Neural progenitor cell (in vitro differentiated cells): ENCODE data around the gene DAP. TPM values are rescaled to one million over a fixed set of nuclear protein-coding genes. Genes with fewer than 3 reads are reported as not detected.

ENCODE experiments used
- DNase-seq: peaks from one replicate; pipeline ENCODE4 v3.0.0-alpha.2; 2016; ENCODE audit warnings: low spot score
- H2AFZ ChIP-seq: fragments of 200-600 bp; sonication (generic); replicated peaks from 2 replicates; pipeline ENCODE4 v1.6.1; 2016; ENCODE audit warnings: antibody characterized with exemption
- H3F3A ChIP-seq: fragments of 200-600 bp; sonication (generic); 2 replicates; pipeline ENCODE4 v1.6.1; 2016; ENCODE audit warnings: antibody characterized with exemption, low read depth
- H3K27ac ChIP-seq: fragments of 200-600 bp; sonication (generic); 2 replicates; pipeline ENCODE4 v1.5.1; 2016; ENCODE audit warnings: mild to moderate bottlenecking
- H3K27me3 ChIP-seq: fragments of 200-600 bp; sonication (generic); 2 replicates; pipeline ENCODE4 v1.6.1; 2016; ENCODE audit warnings: mild to moderate bottlenecking, moderate library complexity
- H3K36me3 ChIP-seq: fragments of 200-600 bp; sonication (generic); 2 replicates; pipeline ENCODE4 v1.5.1; 2016
- H3K4me1 ChIP-seq: fragments of 200-600 bp; sonication (generic); 2 replicates; pipeline ENCODE4 v1.6.1; 2016; ENCODE audit warnings: mixed run types
- H3K4me2 ChIP-seq: fragments of 200-600 bp; sonication (generic); 2 replicates; pipeline ENCODE4 v1.6.1; 2016
- H3K4me3 ChIP-seq: fragments of 200-600 bp; sonication (generic); 2 replicates; pipeline ENCODE4 v1.5.1; 2016
- H3K79me2 ChIP-seq: fragments of 200-600 bp; sonication (generic); 2 replicates; pipeline ENCODE4 v1.6.1; 2016; ENCODE audit warnings: low read depth
- H3K9ac ChIP-seq: fragments of 200-600 bp; sonication (generic); 2 replicates; pipeline ENCODE4 v1.6.1; 2016
- H3K9me3 ChIP-seq: fragments of 200-600 bp; sonication (generic); 2 replicates; pipeline ENCODE4 v1.5.1; 2016; ENCODE audit warnings: low read depth
- H4K20me1 ChIP-seq: fragments of 200-600 bp; sonication (generic); 2 replicates; pipeline ENCODE4 v1.6.1; 2016; ENCODE audit warnings: low read depth
- H3K27ac Mint-ChIP-seq: 3 replicates; pipeline ENCODE4 v1.8.0; 2021; ENCODE audit warnings: mixed read lengths
- H3K27me3 Mint-ChIP-seq: 2 replicates; pipeline ENCODE4 v1.8.0; 2022; ENCODE audit warnings: low read depth, mild to moderate bottlenecking, inconsistent platforms, moderate library complexity, mixed read lengths; ENCODE audit not compliant: insufficient read depth
- H3K36me3 Mint-ChIP-seq: 3 replicates; pipeline ENCODE4 v1.8.0; 2021; ENCODE audit warnings: mixed read lengths
- H3K4me1 Mint-ChIP-seq: 3 replicates; pipeline ENCODE4 v1.8.0; 2021; ENCODE audit warnings: mixed read lengths
- H3K4me3 Mint-ChIP-seq: 3 replicates; pipeline ENCODE4 v1.8.0; 2021; ENCODE audit warnings: mild to moderate bottlenecking, moderate library complexity, mixed read lengths
- H3K9me3 Mint-ChIP-seq: 3 replicates; pipeline ENCODE4 v1.8.0; 2020; ENCODE audit warnings: mixed read lengths
- CTCF ChIP-seq: fragments of 200-600 bp; sonication (generic); IDR thresholded peaks from 2 replicates; pipeline ENCODE4 v1.5.1; 2017; ENCODE audit warnings: antibody characterized with exemption, mild to moderate bottlenecking
- EZH2 ChIP-seq: fragments of 200-600 bp; sonication (generic); IDR thresholded peaks from 2 replicates; pipeline ENCODE4 v1.6.1; 2017; ENCODE audit warnings: antibody characterized with exemption, mild to moderate bottlenecking, moderate library complexity
- EZH2phosphoT487 ChIP-seq: fragments of 200-600 bp; sonication (generic); IDR thresholded peaks from 2 replicates; pipeline ENCODE4 v1.6.1; 2017; ENCODE audit warnings: antibody characterized with exemption
- small RNA-seq: library from RNA; depleted of rRNA; stranded (forward); fragments of <200 nt; gene quantifications from one replicate; pipeline ENCODE3, GENCODE V24; 2015
- total RNA-seq: library from RNA; depleted of rRNA; stranded (reverse); fragments of >200 nt; gene quantifications from 2 replicates; pipeline ENCODE4 v1.2.3, GENCODE V29; 2015; ENCODE audit warnings: low replicate concordance

The DAP gene
- total RNA-seq, 1 donor from 2014 or later, result 12.2 TPM

GRCh38 chr5:10630126-10630525 lies 130.9 kb downstream of the DAP start:
- H4K20me1 ChIP-seq, result no peaks in the 10 kb centered on the region
- Mint-ChIP-seq H3K4me3 (no peak overlapping the region), H3K27me3 (peaks cover 13% of the 10 kb centered on the region), H3K27ac (no peak overlapping the region), H3K36me3 (no peaks in the 10 kb centered on the region), H3K9me3 (no peaks in the 10 kb centered on the region), H3K4me1 (peaks cover 40% of the 10 kb centered on the region)
- no peak for DNase-seq
- H3K9ac ChIP-seq, result no peak overlapping the region
- H3K79me2 ChIP-seq, result no peaks in the 10 kb centered on the region
- H3K4me1 ChIP-seq, result peaks cover 16% of the 10 kb centered on the region
- no peaks in the 10 kb centered on the region for H3K27me3 ChIP-seq
- H3K9me3 ChIP-seq, result no peaks in the 10 kb centered on the region
- no peaks in the 10 kb centered on the region for H3K36me3 ChIP-seq
- H3F3A ChIP-seq, result peaks cover 6% of the 10 kb centered on the region
- no peak overlapping the region for H3K4me2 ChIP-seq
- no peak overlapping the region for H3K27ac ChIP-seq
- TF ChIP-seq CTCF (no peak), EZH2phosphoT487 (no peak), EZH2 (no peak)
- H3K4me3 ChIP-seq, result no peak overlapping the region
- H2AFZ ChIP-seq, result no peak overlapping the region

GRCh38 chr5:10629682-10630081 lies 131.4 kb downstream of the DAP start:
- H3K4me3 ChIP-seq, result no peak overlapping the region
- H2AFZ ChIP-seq, result no peak overlapping the region
- no peak overlapping the region for H3K4me3 Mint-ChIP-seq
- H3K79me2 ChIP-seq, result no peaks in the 10 kb centered on the region
- no peaks in the 10 kb centered on the region for H3K36me3 Mint-ChIP-seq
- DNase-seq, result no peak
- no peaks in the 10 kb centered on the region for H3K9me3 Mint-ChIP-seq
- H3K4me1 Mint-ChIP-seq, result peaks cover 36% of the 10 kb centered on the region
- no peak overlapping the region for H3K27ac ChIP-seq
- H3K36me3 ChIP-seq, result no peaks in the 10 kb centered on the region
- H4K20me1 ChIP-seq, result no peaks in the 10 kb centered on the region
- no peaks in the 10 kb centered on the region for H3K9me3 ChIP-seq
- no peak overlapping the region for H3K4me2 ChIP-seq
- H3K27me3 Mint-ChIP-seq, result peaks cover 10% of the 10 kb centered on the region
- TF ChIP-seq EZH2 (no peak), EZH2phosphoT487 (no peak), CTCF (no peak)
- peaks cover 16% of the 10 kb centered on the region for H3K4me1 ChIP-seq
- peaks cover 8% of the 10 kb centered on the region for H3F3A ChIP-seq
- H3K27me3 ChIP-seq, result no peaks in the 10 kb centered on the region
- H3K27ac Mint-ChIP-seq, result no peak overlapping the region
- no peak overlapping the region for H3K9ac ChIP-seq

Small RNAs within 50 kb of the gene (small RNA-seq; reads per million reads assigned to genes)
- not detected for gene AC012629.4

Other genes starting within 250 kb of the DAP start
- gene ANKRD33B, start 197.2 kb downstream of the DAP start, total RNA-seq, result 2.2 and 3.5 TPM in 2 replicates